Lower lobe of right lung (tissue), 2 donors: ENCODE measurements around the gene ELFN2. TPM values are rescaled to one million over a fixed set of nuclear protein-coding genes. Genes with fewer than 3 reads are reported as not detected.

Experiments used
- ATAC-seq, 2 donors: fragments of 200-7000 bp; cut with Tn5 transposase; one replicate each; pipeline ENCODE4 v1.9.1; 2020 to 2022; ENCODE audit warnings: mild to moderate bottlenecking in 2 of 2, moderate library complexity in 2 of 2
- DNase-seq: peaks from one replicate; pipeline ENCODE4 v3.0.0-alpha.2; 2020
- H3K27ac ChIP-seq: fragments of 200-600 bp; one replicate; pipeline ENCODE4 v1.8.0; 2022
- H3K27me3 ChIP-seq: fragments of 200-600 bp; one replicate; pipeline ENCODE4 v1.8.0; 2022; ENCODE audit warnings: low read depth
- H3K36me3 ChIP-seq: fragments of 200-600 bp; one replicate; pipeline ENCODE4 v1.8.0; 2022; ENCODE audit warnings: mild to moderate bottlenecking
- H3K4me1 ChIP-seq: fragments of 200-600 bp; one replicate; pipeline ENCODE4 v1.8.0; 2022
- H3K4me3 ChIP-seq: fragments of 200-600 bp; one replicate; pipeline ENCODE4 v1.8.0; 2022; ENCODE audit warnings: mild to moderate bottlenecking
- H3K9me3 ChIP-seq: fragments of 200-600 bp; one replicate; pipeline ENCODE4 v1.8.0; 2022
- intact Hi-C: fragments of 100-400 bp; cut with DNase I; formaldehyde crosslinking; loops from one replicate; pipeline ENCODE4 v1.11.0; 2022
- total RNA-seq: library from RNA; stranded (reverse); fragmentation: NEBNext Ultra II Directional; extraction: Animal tissue kit (Norgen Biotek cat#: 25700); gene quantifications from one replicate; pipeline ENCODE4 v1.2.1, GENCODE V29; 2021
- TF ChIP-seq, protein P1 (sequence below): fragments of 200-600 bp; IDR thresholded peaks from one replicate; pipeline ENCODE4 v1.8.0; 2022; ENCODE audit warnings: antibody characterized with exemption, mild to moderate bottlenecking
- donor health status: DM: no; HTN: yes; CAD: no; lungs with severe emphysema.

The ELFN2 gene
- total RNA-seq, 1 donor from 2014 or later = 0.89 TPM

- Histone ChIP-seq H3K27ac (no peak overlapping the region), H3K4me1 (no peaks in the 10 kb centered on the region), H3K4me3 (no peak overlapping the region), H3K36me3 (no peaks in the 10 kb centered on the region), H3K9me3 (no peaks in the 10 kb centered on the region), H3K27me3 (peaks cover 58% of the 10 kb centered on the region)
- TF ChIP-seq, protein P1, sequence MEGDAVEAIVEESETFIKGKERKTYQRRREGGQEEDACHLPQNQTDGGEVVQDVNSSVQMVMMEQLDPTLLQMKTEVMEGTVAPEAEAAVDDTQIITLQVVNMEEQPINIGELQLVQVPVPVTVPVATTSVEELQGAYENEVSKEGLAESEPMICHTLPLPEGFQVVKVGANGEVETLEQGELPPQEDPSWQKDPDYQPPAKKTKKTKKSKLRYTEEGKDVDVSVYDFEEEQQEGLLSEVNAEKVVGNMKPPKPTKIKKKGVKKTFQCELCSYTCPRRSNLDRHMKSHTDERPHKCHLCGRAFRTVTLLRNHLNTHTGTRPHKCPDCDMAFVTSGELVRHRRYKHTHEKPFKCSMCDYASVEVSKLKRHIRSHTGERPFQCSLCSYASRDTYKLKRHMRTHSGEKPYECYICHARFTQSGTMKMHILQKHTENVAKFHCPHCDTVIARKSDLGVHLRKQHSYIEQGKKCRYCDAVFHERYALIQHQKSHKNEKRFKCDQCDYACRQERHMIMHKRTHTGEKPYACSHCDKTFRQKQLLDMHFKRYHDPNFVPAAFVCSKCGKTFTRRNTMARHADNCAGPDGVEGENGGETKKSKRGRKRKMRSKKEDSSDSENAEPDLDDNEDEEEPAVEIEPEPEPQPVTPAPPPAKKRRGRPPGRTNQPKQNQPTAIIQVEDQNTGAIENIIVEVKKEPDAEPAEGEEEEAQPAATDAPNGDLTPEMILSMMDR = no peak
- intact Hi-C loops = no loop called here
- ATAC-seq (no peak), DNase-seq (no peak)
These were observed 90.7 kb downstream of the ELFN2 start for GRCh38 chr22:37336579-37336978.

DNA sequence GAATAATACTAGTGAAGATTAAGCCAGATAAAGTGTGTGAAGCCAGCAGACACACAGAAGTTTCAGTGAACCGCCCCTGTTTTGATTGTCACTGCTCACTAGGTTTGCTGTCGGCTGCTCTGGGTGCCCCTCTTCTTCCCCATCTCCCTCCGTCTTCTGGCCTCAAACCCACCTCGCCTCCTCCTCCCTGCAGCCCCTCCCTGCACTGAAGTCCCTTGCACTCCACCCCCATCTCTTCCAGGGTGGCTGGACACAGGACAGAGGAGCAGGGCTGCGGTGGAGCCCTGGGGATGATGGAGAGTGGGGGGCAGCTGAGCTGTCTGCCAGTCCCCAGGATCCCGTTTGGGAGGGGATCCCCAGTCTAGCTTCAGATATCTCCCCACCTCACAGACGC is 91.5 kb downstream of the ELFN2 start:
- no peaks in the 10 kb centered on the region for H3K9me3 ChIP-seq
- H3K27ac ChIP-seq = no peak overlapping the region
- H3K36me3 ChIP-seq = no peaks in the 10 kb centered on the region
- intact Hi-C loops = no loop called here
- TF ChIP-seq, protein P1 = no peak
- H3K27me3 ChIP-seq = peaks cover 62% of the 10 kb centered on the region
- ATAC-seq (no peak), DNase-seq (no peak)
- no peaks in the 10 kb centered on the region for H3K4me1 ChIP-seq
- H3K4me3 ChIP-seq = no peak overlapping the region

DNA sequence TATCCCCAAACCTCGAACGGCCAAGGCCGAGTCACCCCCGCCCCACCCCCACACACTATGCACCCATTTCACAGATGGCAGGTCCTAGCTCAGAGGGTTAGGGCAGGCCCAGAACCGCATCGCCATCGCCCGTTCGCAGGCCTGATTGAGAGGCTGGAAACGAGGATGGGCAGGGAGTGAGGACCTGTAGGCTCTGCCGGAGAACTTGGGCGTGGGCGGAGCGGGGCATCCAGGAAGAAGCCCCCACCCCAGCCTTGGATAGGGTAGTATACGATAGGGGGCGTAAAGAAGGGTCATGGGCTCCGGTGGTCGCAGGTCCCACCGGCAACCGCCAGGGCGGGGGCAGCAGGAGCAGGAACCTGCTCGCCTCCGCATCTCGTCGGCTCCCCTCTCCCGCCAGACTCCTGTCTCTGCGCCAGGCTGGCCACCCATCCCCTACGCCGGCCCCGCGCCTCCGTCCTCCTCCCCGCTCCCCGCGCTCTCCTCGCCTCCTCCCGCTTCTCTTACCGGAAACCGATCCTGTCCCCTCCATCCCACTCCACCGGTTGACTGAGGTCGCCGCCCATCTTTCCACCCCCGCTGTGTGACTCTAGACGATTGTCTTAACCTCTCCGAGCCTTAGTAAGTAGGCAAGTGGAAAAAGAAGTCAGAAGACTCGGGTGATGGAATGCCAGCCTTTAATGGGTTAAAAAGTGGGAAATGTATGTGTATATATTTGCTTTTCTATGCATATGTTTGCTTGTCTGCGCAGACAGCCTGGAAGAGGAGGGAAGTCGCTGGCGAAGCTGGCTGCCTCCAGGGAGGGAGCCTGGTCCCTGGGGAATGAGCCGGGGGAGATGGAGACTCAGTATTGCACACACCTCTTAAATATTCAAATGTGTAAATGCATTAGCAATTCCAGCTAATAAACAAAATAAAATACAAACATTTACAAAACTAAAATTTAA is 92.1 kb downstream of the ELFN2 start:
- no peak for DNase-seq
- no peak for ATAC-seq
- no peaks in the 10 kb centered on the region for H3K4me1 ChIP-seq

DNA sequence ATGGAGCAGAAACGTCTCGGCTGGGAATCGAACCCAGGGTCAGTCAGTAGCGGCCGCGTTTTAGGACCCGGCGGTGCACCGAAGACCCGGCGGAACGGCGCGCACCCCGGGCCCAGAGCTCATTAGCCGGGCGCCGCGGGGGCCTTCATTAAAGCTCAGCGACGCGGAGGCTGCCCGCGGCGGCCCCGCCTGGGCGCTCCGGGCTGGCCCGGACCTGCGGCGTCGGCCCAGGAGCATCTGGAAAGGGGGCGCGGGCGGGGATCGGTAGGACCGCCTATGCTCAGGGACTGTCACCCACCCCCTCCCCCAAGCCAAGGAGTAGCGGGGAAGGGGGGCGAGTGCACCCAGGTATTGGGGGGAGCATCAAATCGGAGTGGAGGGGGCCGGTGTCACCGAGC is 92.8 kb downstream of the ELFN2 start:
- ATAC-seq (no peak), DNase-seq (no peak)
- no peak overlapping the region for H3K27ac ChIP-seq
- TF ChIP-seq, protein P1 = no peak
- H3K36me3 ChIP-seq = no peaks in the 10 kb centered on the region
- no peaks in the 10 kb centered on the region for H3K9me3 ChIP-seq
- H3K27me3 ChIP-seq = peaks cover 73% of the 10 kb centered on the region
- H3K4me3 ChIP-seq = no peak overlapping the region
- no peaks in the 10 kb centered on the region for H3K4me1 ChIP-seq
- intact Hi-C loops = no loop called here

More for the DNA sequence above, 92.1 kb downstream of the ELFN2 start:
- H3K27ac ChIP-seq = no peak overlapping the region
- intact Hi-C loops = no loop called here
- TF ChIP-seq, protein P1 = no peak
- H3K27me3 ChIP-seq = peaks cover 69% of the 10 kb centered on the region
- no peak overlapping the region for H3K4me3 ChIP-seq
- no peaks in the 10 kb centered on the region for H3K36me3 ChIP-seq
- no peaks in the 10 kb centered on the region for H3K9me3 ChIP-seq

GRCh38 chr22:37333724-37334460 is 93.4 kb downstream of the ELFN2 start:
- H3K4me3 ChIP-seq = no peak overlapping the region
- no peaks in the 10 kb centered on the region for H3K4me1 ChIP-seq
- intact Hi-C loops = no loop called here
- peaks cover 77% of the 10 kb centered on the region for H3K27me3 ChIP-seq
- ATAC-seq (no peak), DNase-seq (no peak)
- no peaks in the 10 kb centered on the region for H3K36me3 ChIP-seq
- no peak overlapping the region for H3K27ac ChIP-seq
- H3K9me3 ChIP-seq = no peaks in the 10 kb centered on the region
- TF ChIP-seq, protein P1 = no peak
